Breast epithelium (tissue), 4 donors: ENCODE measurements around the gene STXBP5. TPM values are rescaled to one million over a fixed set of nuclear protein-coding genes. Genes with fewer than 3 reads are reported as not detected.

ENCODE experiments used
- DNase-seq, 2 donors: peaks; one replicate each; pipeline ENCODE4 v3.0.0-alpha.2; 2019; ENCODE audit warnings: low spot score in 2 of 2
- H3K27ac ChIP-seq, 2 donors: fragments of 200-600 bp; sonication (generic) in 1 of 2; one replicate each; pipeline ENCODE4 v1.5.1; 2016 to 2019; ENCODE audit warnings: mild to moderate bottlenecking in 1 of 2
- H3K27me3 ChIP-seq, 2 donors: fragments of 200-600 bp; sonication (generic) in 1 of 2; one replicate each; pipeline versions ENCODE4 v1.5.1 to v1.6.0; 2017 to 2019; ENCODE audit warnings: control low read depth in 1 of 2, mild to moderate bottlenecking in 1 of 2
- H3K36me3 ChIP-seq: fragments of 200-600 bp; one replicate; pipeline ENCODE4 v1.5.1; 2019
- H3K4me1 ChIP-seq, 2 donors: fragments of 200-600 bp; sonication (generic); one replicate each; pipeline ENCODE4 v1.5.1; 2016 to 2019; ENCODE audit warnings: control low read depth in 1 of 2
- H3K4me3 ChIP-seq, 3 donors: fragments of 200-600 bp; sonication (generic); 1 replicate in 2 of 3; 2 replicates in 1 of 3; pipeline ENCODE4 v1.5.1; 2016 to 2019; ENCODE audit warnings: mild to moderate bottlenecking in 3 of 3, moderate library complexity in 2 of 3
- H3K9me3 ChIP-seq, 2 donors: fragments of 200-600 bp; sonication (generic) in 1 of 2; one replicate each; pipeline ENCODE4 v1.5.1; 2016 to 2019; ENCODE audit warnings: control low read depth in 1 of 2
- CTCF ChIP-seq, 3 donors: fragments of 450-650 bp; IDR thresholded peaks; one replicate each; pipeline ENCODE4 v1.5.1; 2016 to 2017; ENCODE audit warnings: antibody characterized with exemption in 3 of 3, mild to moderate bottlenecking in 3 of 3, moderate library complexity in 3 of 3
- POLR2A ChIP-seq: fragments of 450-650 bp; IDR thresholded peaks from one replicate; pipeline ENCODE4 v1.6.1; 2016; ENCODE audit warnings: antibody characterized with exemption, mild to moderate bottlenecking, moderate library complexity
- POLR2AphosphoS5 ChIP-seq, 3 donors: sonication (generic); formaldehyde crosslinking; IDR thresholded peaks; one replicate each; pipeline ENCODE4 v1.6.1; 2017; ENCODE audit warnings: antibody characterized with exemption in 3 of 3
- intact Hi-C: fragments of 100-400 bp; cut with DNase I; formaldehyde crosslinking; loops from one replicate; pipeline ENCODE4 v1.15.1; 2023; ENCODE audit warnings: low total_unique reads
- total RNA-seq, 3 donors: library from RNA; depleted of rRNA; stranded (reverse); fragments of >200 nt; gene quantifications; one replicate each; pipeline ENCODE4 v1.1.0, GENCODE V29; 2016

Gene STXBP5
- total RNA-seq, 3 donors from 2014 or later, result 21.3 to 43.6 (median 26.9) TPM

- intact Hi-C loops, result loop anchor here (5.0 to 10.0 kb wide), 2 partner anchors 623 to 976 kb away; no protein-coding TSS in a partner anchor
Measured at GRCh38 chr6:147158881-147159280, 45.3 kb upstream of the STXBP5 start.

GRCh38 chr6:147159536-147160374, 44.5 kb upstream of the STXBP5 start:
- no peaks in the 10 kb centered on the region for H3K9me3 ChIP-seq

More at GRCh38 chr6:147158881-147159280, 45.3 kb upstream of the STXBP5 start:
- no peak for DNase-seq
- Histone ChIP-seq H3K4me1 (no peaks in the 10 kb centered on the region), H3K36me3 (no peaks in the 10 kb centered on the region), H3K4me3 (no peak overlapping the region), H3K27me3 (no peaks in the 10 kb centered on the region), H3K27ac (no peak overlapping the region), H3K9me3 (no peaks in the 10 kb centered on the region)
- TF ChIP-seq POLR2A, result no peak
- TF ChIP-seq POLR2AphosphoS5 (IDR thresholded peaks at IDR 0.05), result no peak
- no peak for TF ChIP-seq CTCF (IDR thresholded peaks at IDR 0.05)

GRCh38 chr6:147160593-147160992, 43.6 kb upstream of the STXBP5 start:
- intact Hi-C loops, result no loop called here
- no peak for TF ChIP-seq POLR2A
- TF ChIP-seq CTCF (IDR thresholded peaks at IDR 0.05), result no peak
- no peak for TF ChIP-seq POLR2AphosphoS5 (IDR thresholded peaks at IDR 0.05)
- Histone ChIP-seq H3K36me3 (no peaks in the 10 kb centered on the region), H3K27me3 (no peaks in the 10 kb centered on the region), H3K9me3 (no peaks in the 10 kb centered on the region), H3K4me3 (no peak overlapping the region), H3K27ac (no peak overlapping the region), H3K4me1 (no peaks in the 10 kb centered on the region)
- DNase-seq, result no peak

More at GRCh38 chr6:147159536-147160374, 44.5 kb upstream of the STXBP5 start:
- no peaks in the 10 kb centered on the region for H3K27me3 ChIP-seq
- no peak for DNase-seq
- intact Hi-C loops, result loop anchor here (5.0 to 10.0 kb wide), 2 partner anchors 623 to 975 kb away; no protein-coding TSS in a partner anchor
- no peaks in the 10 kb centered on the region for H3K4me1 ChIP-seq
- H3K27ac ChIP-seq, result no peak overlapping the region
- no peak for TF ChIP-seq CTCF (IDR thresholded peaks at IDR 0.05)
- TF ChIP-seq POLR2A, result no peak
- no peak for TF ChIP-seq POLR2AphosphoS5 (IDR thresholded peaks at IDR 0.05)
- H3K36me3 ChIP-seq, result no peaks in the 10 kb centered on the region
- no peak overlapping the region for H3K4me3 ChIP-seq

- no peaks in the 10 kb centered on the region for H3K36me3 ChIP-seq
- intact Hi-C loops, result no loop called here
- no peaks in the 10 kb centered on the region for H3K4me1 ChIP-seq
- no peak for TF ChIP-seq CTCF (IDR thresholded peaks at IDR 0.05)
- no peak for TF ChIP-seq POLR2AphosphoS5 (IDR thresholded peaks at IDR 0.05)
- TF ChIP-seq POLR2A, result no peak
- H3K27me3 ChIP-seq, result no peaks in the 10 kb centered on the region
- no peak overlapping the region for H3K27ac ChIP-seq
- H3K4me3 ChIP-seq, result no peak overlapping the region
- no peak for DNase-seq
- H3K9me3 ChIP-seq, result no peaks in the 10 kb centered on the region
Measured at GRCh38 chr6:147161253-147161973, 42.8 kb upstream of the STXBP5 start.
